Measurements from ENCODE around the gene MYBPHL. TPM values are rescaled to one million over a fixed set of nuclear protein-coding genes. Genes with fewer than 3 reads are reported as not detected.

Gene MYBPHL
- polyA plus RNA-seq, 1 of the 3 experiments (the other 2 are of a cell fraction): 0.07 TPM

DNA sequence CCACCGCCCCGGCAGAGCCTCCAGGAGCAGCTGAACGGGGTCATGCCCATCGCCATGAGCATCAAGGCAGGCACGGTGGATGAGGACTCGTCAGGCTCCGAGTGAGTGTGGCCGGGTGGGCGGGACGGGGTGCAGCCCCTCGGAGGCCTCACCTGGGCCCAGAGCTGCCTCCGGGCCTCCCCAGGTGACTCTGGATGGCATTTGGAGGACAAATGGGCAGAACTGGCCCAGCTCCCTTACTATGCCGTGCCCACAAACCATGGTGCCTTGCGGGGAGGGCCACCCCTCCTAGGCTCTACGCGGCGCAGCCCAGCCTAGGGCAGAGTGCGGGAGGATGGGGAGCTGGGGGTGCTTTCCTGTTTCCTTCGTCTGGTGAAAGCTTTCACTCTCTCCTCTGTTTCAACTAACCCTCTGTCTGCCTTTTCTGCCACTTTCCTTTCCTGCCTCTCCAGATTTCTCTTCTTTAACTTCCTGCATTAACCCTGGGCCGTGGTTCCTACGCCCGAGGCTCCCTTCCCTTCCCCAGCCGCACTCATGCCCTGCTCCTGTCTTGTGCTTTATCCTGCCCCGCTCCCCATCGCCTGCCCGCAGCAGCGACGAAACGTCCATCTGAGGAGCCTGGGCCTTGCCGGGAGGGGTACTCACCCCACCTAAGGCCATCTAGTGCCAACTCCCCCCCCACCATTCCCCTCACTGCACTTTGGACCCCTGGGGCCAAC, 33.1 kb downstream of the MYBPHL start:
- Histone ChIP-seq H2AFZ (ENCODE audit: low read depth) (no peak overlapping the region), H3K4me3 (ENCODE audit: low read depth in 2 of 2, low read length in 1 of 2) (no peak overlapping the region), H3K36me3 (replicated peaks in 1 of 2; ENCODE audit: control insufficient read depth in 1 of 2, insufficient read depth in 2 of 2, low read length in 1 of 2) (no peaks in the 10 kb centered on the region), H4K20me1 (ENCODE audit: insufficient read depth) (no peaks in the 10 kb centered on the region), H3K9me3 (no peaks in the 10 kb centered on the region), H3K9ac (no peak overlapping the region), H3K79me2 (ENCODE audit: insufficient read depth) (no peaks in the 10 kb centered on the region), H3K27ac (ENCODE audit: low read depth in 2 of 2, low read length in 1 of 2) (no peak overlapping the region; a peak in 1 of 4 replicates), H3K27me3 (ENCODE audit: insufficient read depth) (no peaks in the 10 kb centered on the region), H3K4me2 (no peak overlapping the region), H3F3A (replicated peaks; ENCODE audit: insufficient read depth) (peaks cover 15% of the 10 kb centered on the region), H3K9me2 (no peaks in the 10 kb centered on the region), H3K4me1 (ENCODE audit: control insufficient read depth in 1 of 2, insufficient read depth in 2 of 2, low read depth in 1 of 2, low read length in 1 of 2) (peaks cover 15 to 25% of the 10 kb centered on the region in 2 experiments)
- ChIA-PET POLR2A (no interaction called here), CTCF (interaction anchor here (1.0 to 1.6 kb wide), 2 partner anchors 10 to 125 kb away, joined by 5 read pairs; no protein-coding TSS in a partner anchor)
- WGBS (ENCODE audit: low lambda C conversion rate): 96% methylated on average over 13 of the region's 30 CpGs
- DNase-seq: no peak
- TF ChIP-seq RFX5 (IDR thresholded peaks at IDR 0.05; ENCODE audit: low read length) (no peak), EP300 (IDR thresholded peaks at IDR 0.05; ENCODE audit: borderline replicate concordance in 1 of 2, low read depth in 1 of 2, low read length in 1 of 2) (no peak), RAD21 (IDR thresholded peaks at IDR 0.05; ENCODE audit: low read length) (no peak), ELF1 (IDR thresholded peaks at IDR 0.05) (no peak), CHD2 (IDR thresholded peaks at IDR 0.05; ENCODE audit: low read length, partially characterized antibody) (no peak), TCF12 (IDR thresholded peaks at IDR 0.05) (no peak), SMC3 (IDR thresholded peaks at IDR 0.05; ENCODE audit: low read depth, low read length) (no peak), TAF1 (IDR thresholded peaks at IDR 0.05; ENCODE audit: borderline replicate concordance, low read depth, low read length) (no peak), EZH2phosphoT487 (IDR thresholded peaks at IDR 0.05; ENCODE audit: borderline replicate concordance, low read depth) (no peak), FOSL2 (IDR thresholded peaks at IDR 0.05; ENCODE audit: borderline replicate concordance, low read depth) (no peak), MXI1 (IDR thresholded peaks at IDR 0.05; ENCODE audit: low read depth, low read length) (no peak)
- TF ChIP-seq, protein P1, sequence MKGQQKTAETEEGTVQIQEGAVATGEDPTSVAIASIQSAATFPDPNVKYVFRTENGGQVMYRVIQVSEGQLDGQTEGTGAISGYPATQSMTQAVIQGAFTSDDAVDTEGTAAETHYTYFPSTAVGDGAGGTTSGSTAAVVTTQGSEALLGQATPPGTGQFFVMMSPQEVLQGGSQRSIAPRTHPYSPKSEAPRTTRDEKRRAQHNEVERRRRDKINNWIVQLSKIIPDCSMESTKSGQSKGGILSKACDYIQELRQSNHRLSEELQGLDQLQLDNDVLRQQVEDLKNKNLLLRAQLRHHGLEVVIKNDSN (IDR thresholded peaks at IDR 0.05; ENCODE audit: borderline replicate concordance, low read depth): no peak

DNA sequence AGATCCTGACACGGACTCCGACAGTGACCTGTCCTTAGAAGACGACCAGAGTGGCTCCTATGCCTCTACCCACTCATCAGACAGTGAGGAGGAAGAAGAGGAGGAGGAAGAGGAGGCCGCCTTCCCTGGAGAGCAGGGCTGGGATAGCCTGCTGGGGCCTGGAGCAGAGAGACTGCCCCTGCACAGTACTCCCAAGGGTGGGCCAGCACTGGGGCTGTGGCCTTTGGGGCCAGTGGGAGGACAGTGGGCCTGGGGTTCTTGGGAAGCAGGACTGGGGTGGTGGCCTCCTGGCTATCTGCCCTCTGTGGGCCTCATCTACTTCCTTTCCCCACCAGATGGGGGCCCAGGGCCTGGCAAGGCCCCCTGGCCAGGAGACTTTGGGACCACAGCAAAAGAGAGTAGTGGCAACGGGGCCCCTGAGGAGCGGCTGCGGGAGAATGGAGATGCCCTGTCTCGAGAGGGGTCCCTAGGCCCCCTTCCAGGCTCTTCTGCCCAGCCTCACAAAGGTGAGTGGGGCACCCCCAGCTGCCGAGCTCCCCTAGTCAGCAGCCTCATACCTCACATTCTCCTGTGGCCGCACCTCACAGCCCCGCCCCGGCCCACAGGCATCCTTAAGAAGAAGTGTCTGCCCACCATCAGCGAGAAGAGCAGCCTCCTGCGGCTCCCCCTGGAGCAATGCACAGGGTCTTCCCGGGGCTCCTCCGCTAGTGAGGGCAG, 33.8 kb downstream of the MYBPHL start:
- DNase-seq: no peak
- H3K4me1 ChIP-seq (ENCODE audit: control insufficient read depth in 1 of 2, insufficient read depth in 2 of 2, low read depth in 1 of 2, low read length in 1 of 2): peaks cover 15 to 25% of the 10 kb centered on the region in 2 experiments
- POLR2A ChIA-PET: no interaction called here
- 100% methylated on average over 2 of the region's 16 CpGs for WGBS (ENCODE audit: low lambda C conversion rate)
- no peak overlapping the region for H3K27ac ChIP-seq (ENCODE audit: low read depth in 2 of 2, low read length in 1 of 2)
- H3K9ac ChIP-seq: no peak overlapping the region
- H3F3A ChIP-seq (replicated peaks; ENCODE audit: insufficient read depth): peaks cover 8% of the 10 kb centered on the region
- no peak overlapping the region for H3K4me3 ChIP-seq (ENCODE audit: low read depth in 2 of 2, low read length in 1 of 2)
- no peaks in the 10 kb centered on the region for H3K9me2 ChIP-seq
- CTCF ChIA-PET: interaction anchor here (1.0 to 1.6 kb wide), 2 partner anchors 9 to 126 kb away, joined by 5 read pairs; no protein-coding TSS in a partner anchor
- H3K79me2 ChIP-seq (ENCODE audit: insufficient read depth): no peaks in the 10 kb centered on the region
- H2AFZ ChIP-seq (ENCODE audit: low read depth): no peak overlapping the region
- no peaks in the 10 kb centered on the region for H4K20me1 ChIP-seq (ENCODE audit: insufficient read depth)
- no peaks in the 10 kb centered on the region for H3K36me3 ChIP-seq (replicated peaks in 1 of 2; ENCODE audit: control insufficient read depth in 1 of 2, insufficient read depth in 2 of 2, low read length in 1 of 2)
- no peaks in the 10 kb centered on the region for H3K27me3 ChIP-seq (ENCODE audit: insufficient read depth)
- no peak overlapping the region for H3K4me2 ChIP-seq
- H3K9me3 ChIP-seq: no peaks in the 10 kb centered on the region
- no peak for TF ChIP-seq CHD2 (IDR thresholded peaks at IDR 0.05; ENCODE audit: low read length, partially characterized antibody)
- TF ChIP-seq RCOR1 (IDR thresholded peaks at IDR 0.05; ENCODE audit: low read length): no peak
- TF ChIP-seq, protein P2, sequence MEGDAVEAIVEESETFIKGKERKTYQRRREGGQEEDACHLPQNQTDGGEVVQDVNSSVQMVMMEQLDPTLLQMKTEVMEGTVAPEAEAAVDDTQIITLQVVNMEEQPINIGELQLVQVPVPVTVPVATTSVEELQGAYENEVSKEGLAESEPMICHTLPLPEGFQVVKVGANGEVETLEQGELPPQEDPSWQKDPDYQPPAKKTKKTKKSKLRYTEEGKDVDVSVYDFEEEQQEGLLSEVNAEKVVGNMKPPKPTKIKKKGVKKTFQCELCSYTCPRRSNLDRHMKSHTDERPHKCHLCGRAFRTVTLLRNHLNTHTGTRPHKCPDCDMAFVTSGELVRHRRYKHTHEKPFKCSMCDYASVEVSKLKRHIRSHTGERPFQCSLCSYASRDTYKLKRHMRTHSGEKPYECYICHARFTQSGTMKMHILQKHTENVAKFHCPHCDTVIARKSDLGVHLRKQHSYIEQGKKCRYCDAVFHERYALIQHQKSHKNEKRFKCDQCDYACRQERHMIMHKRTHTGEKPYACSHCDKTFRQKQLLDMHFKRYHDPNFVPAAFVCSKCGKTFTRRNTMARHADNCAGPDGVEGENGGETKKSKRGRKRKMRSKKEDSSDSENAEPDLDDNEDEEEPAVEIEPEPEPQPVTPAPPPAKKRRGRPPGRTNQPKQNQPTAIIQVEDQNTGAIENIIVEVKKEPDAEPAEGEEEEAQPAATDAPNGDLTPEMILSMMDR (IDR thresholded peaks at IDR 0.05): no peak
- TF ChIP-seq NFIC (IDR thresholded peaks at IDR 0.05; ENCODE audit: borderline replicate concordance): no peak
- TF ChIP-seq MEF2A (IDR thresholded peaks at IDR 0.05; ENCODE audit: borderline replicate concordance, low read depth): no peak
- TF ChIP-seq ELF1 (IDR thresholded peaks at IDR 0.05): no peak
- TF ChIP-seq, protein P3, sequence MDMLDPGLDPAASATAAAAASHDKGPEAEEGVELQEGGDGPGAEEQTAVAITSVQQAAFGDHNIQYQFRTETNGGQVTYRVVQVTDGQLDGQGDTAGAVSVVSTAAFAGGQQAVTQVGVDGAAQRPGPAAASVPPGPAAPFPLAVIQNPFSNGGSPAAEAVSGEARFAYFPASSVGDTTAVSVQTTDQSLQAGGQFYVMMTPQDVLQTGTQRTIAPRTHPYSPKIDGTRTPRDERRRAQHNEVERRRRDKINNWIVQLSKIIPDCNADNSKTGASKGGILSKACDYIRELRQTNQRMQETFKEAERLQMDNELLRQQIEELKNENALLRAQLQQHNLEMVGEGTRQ (IDR thresholded peaks at IDR 0.05; ENCODE audit: borderline replicate concordance, low read depth, low read length): no peak
- TF ChIP-seq EP300 (IDR thresholded peaks at IDR 0.05; ENCODE audit: borderline replicate concordance in 1 of 2, low read depth in 1 of 2, low read length in 1 of 2): no peak
- TF ChIP-seq RAD21 (IDR thresholded peaks at IDR 0.05; ENCODE audit: low read length): no peak
- TF ChIP-seq TEAD4 (IDR thresholded peaks at IDR 0.05; ENCODE audit: borderline replicate concordance, insufficient read depth): no peak
- TF ChIP-seq, protein P4, sequence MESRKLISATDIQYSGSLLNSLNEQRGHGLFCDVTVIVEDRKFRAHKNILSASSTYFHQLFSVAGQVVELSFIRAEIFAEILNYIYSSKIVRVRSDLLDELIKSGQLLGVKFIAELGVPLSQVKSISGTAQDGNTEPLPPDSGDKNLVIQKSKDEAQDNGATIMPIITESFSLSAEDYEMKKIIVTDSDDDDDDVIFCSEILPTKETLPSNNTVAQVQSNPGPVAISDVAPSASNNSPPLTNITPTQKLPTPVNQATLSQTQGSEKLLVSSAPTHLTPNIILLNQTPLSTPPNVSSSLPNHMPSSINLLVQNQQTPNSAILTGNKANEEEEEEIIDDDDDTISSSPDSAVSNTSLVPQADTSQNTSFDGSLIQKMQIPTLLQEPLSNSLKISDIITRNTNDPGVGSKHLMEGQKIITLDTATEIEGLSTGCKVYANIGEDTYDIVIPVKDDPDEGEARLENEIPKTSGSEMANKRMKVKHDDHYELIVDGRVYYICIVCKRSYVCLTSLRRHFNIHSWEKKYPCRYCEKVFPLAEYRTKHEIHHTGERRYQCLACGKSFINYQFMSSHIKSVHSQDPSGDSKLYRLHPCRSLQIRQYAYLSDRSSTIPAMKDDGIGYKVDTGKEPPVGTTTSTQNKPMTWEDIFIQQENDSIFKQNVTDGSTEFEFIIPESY (IDR thresholded peaks at IDR 0.05; ENCODE audit: borderline replicate concordance, low read depth): no peak
- no peak for TF ChIP-seq RXRA (IDR thresholded peaks at IDR 0.05; ENCODE audit: borderline replicate concordance, low read depth)
- TF ChIP-seq EZH2phosphoT487 (IDR thresholded peaks at IDR 0.05; ENCODE audit: borderline replicate concordance, low read depth): no peak
